ENCODE results near the gene SMTN. TPM values are rescaled to one million over a fixed set of nuclear protein-coding genes. Genes with fewer than 3 reads are reported as not detected.

SMTN gene
- total RNA-seq, 1 donor from 2014 or later: 736 TPM

DNA sequence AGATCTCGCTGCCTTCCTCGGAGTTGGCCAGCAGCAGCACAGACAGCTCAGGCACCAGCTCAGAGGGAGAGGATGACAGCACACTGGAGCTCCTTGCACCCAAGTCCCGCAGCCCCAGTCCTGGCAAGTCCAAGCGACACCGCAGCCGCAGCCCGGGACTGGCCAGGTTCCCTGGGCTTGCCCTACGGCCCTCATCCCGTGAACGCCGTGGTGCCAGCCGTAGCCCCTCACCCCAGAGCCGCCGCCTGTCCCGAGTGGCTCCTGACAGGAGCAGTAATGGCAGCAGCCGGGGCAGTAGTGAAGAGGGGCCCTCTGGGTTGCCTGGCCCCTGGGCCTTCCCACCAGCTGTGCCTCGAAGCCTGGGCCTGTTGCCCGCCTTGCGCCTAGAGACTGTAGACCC is 52.8 kb downstream of the SMTN start:
- Mint-ChIP-seq H3K9me3 (ENCODE audit: unreplicated experiment) (no peaks in the 10 kb centered on the region), H3K4me3 (ENCODE audit: unreplicated experiment) (no peak overlapping the region), H3K27ac (ENCODE audit: unreplicated experiment) (no peak overlapping the region), H3K27me3 (ENCODE audit: unreplicated experiment) (peaks cover 1% of the 10 kb centered on the region), H3K36me3 (ENCODE audit: low read depth, unreplicated experiment) (peaks cover 4% of the 10 kb centered on the region), H3K4me1 (ENCODE audit: unreplicated experiment) (no peaks in the 10 kb centered on the region)
- DNase-seq (ENCODE audit: low spot score): no peak
- TF ChIP-seq, protein P1, sequence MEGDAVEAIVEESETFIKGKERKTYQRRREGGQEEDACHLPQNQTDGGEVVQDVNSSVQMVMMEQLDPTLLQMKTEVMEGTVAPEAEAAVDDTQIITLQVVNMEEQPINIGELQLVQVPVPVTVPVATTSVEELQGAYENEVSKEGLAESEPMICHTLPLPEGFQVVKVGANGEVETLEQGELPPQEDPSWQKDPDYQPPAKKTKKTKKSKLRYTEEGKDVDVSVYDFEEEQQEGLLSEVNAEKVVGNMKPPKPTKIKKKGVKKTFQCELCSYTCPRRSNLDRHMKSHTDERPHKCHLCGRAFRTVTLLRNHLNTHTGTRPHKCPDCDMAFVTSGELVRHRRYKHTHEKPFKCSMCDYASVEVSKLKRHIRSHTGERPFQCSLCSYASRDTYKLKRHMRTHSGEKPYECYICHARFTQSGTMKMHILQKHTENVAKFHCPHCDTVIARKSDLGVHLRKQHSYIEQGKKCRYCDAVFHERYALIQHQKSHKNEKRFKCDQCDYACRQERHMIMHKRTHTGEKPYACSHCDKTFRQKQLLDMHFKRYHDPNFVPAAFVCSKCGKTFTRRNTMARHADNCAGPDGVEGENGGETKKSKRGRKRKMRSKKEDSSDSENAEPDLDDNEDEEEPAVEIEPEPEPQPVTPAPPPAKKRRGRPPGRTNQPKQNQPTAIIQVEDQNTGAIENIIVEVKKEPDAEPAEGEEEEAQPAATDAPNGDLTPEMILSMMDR (IDR thresholded peaks at IDR 0.05; ENCODE audit: unreplicated experiment): no peak

DNA sequence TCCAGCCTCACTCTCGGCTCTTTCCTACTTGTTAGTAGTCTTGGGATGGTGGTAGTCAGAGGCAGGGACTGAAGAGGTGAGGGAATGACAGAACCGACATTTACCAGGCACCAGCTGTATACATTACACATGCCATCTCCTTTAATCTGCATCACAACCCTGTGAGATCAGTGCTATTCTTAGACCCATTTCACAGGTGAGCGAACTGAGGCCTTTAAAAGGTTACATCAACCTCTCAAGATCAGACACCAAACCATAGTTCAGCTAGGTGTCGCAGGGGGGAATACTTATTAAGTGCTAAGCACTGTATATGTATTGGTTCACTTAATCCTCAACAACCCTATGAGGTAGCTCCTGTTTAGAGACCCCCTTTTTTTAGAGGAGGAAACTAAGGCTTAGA is 53.6 kb downstream of the SMTN start:
- H3K4me3 Mint-ChIP-seq (ENCODE audit: unreplicated experiment): no peak overlapping the region
- H3K27me3 Mint-ChIP-seq (ENCODE audit: unreplicated experiment): peaks cover 1% of the 10 kb centered on the region

DNA sequence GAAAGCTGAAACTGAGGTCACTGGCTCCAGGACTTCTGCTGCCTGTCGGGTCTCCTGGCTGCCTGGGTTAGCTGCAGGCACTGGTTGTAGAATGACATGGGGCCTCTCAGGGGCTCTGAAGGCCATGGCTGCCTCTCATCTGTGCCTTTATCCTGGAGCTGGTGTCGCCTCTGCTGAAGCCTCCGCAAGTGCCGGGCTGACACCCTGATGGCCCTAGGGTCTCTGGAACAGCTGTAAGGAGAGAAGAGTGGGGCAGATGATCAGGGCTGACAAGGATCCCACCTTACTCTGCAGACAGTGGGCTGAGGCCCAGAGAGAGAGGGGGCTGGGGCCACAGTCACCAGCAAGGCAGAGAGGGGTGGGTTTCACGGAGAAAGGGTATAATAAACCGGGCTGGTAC is 54.6 kb downstream of the SMTN start:
- DNase-seq (ENCODE audit: low spot score): no peak
- Mint-ChIP-seq H3K4me3 (ENCODE audit: unreplicated experiment) (no peak overlapping the region), H3K27me3 (ENCODE audit: unreplicated experiment) (peaks cover 1% of the 10 kb centered on the region), H3K9me3 (ENCODE audit: unreplicated experiment) (no peaks in the 10 kb centered on the region), H3K4me1 (ENCODE audit: unreplicated experiment) (peaks cover 5% of the 10 kb centered on the region), H3K36me3 (ENCODE audit: low read depth, unreplicated experiment) (peaks cover 4% of the 10 kb centered on the region), H3K27ac (ENCODE audit: unreplicated experiment) (no peak overlapping the region)
- TF ChIP-seq, protein P1 (IDR thresholded peaks at IDR 0.05; ENCODE audit: unreplicated experiment): no peak

More for the DNA sequence above, 53.6 kb downstream of the SMTN start:
- no peaks in the 10 kb centered on the region for H3K9me3 Mint-ChIP-seq (ENCODE audit: unreplicated experiment)
- DNase-seq (ENCODE audit: low spot score): no peak
- peaks cover 4% of the 10 kb centered on the region for H3K36me3 Mint-ChIP-seq (ENCODE audit: low read depth, unreplicated experiment)
- TF ChIP-seq, protein P1 (IDR thresholded peaks at IDR 0.05; ENCODE audit: unreplicated experiment): no peak
- no peak overlapping the region for H3K27ac Mint-ChIP-seq (ENCODE audit: unreplicated experiment)
- H3K4me1 Mint-ChIP-seq (ENCODE audit: unreplicated experiment): peaks cover 2% of the 10 kb centered on the region

DNA sequence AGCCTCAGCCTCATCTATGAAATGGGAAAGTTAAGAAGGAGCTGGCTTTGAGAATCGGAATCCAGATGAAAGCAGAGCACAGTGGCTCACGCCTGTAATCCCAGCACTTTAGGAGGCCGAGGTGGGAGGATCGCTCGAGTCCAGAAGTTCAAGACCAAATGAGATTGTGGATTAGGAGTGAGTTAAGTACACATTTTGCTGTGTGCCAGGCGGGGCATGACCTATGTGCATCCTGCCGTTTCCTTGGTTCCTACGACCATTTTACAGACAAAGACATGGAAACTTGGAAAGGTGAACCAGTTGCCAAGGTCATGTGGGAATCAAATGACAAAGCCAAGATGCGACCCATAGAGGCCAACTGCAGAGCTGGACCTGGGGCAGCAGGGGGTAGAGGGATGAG is 55.0 kb downstream of the SMTN start:
- Mint-ChIP-seq H3K27me3 (ENCODE audit: unreplicated experiment) (peaks cover 1% of the 10 kb centered on the region), H3K36me3 (ENCODE audit: low read depth, unreplicated experiment) (peaks cover 4% of the 10 kb centered on the region)

DNA sequence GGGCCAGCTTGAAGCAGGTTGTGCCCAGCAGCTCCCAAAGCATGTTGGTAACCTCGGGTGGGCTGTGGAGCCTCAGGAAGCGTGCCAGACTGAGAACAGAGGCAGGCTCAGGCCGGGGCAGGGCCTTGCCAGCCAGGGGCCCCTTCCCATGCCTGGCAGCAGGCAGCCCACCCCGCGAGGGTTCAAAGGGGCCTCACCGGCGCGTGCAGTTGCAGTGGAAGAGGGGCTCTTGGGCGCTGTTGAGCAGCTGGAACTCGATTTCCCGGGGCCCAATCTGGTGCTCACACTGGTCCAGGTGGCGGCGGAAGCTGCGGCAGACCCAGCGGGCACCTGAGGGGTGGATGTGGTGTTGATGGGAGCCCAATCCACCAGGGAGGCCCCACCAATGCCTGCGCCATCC is 55.6 kb downstream of the SMTN start:
- TF ChIP-seq, protein P1 (IDR thresholded peaks at IDR 0.05; ENCODE audit: unreplicated experiment): no peak
- Mint-ChIP-seq H3K4me1 (ENCODE audit: unreplicated experiment) (peaks cover 5% of the 10 kb centered on the region), H3K9me3 (ENCODE audit: unreplicated experiment) (no peaks in the 10 kb centered on the region), H3K27me3 (ENCODE audit: unreplicated experiment) (peaks cover 4% of the 10 kb centered on the region), H3K4me3 (ENCODE audit: unreplicated experiment) (no peak overlapping the region), H3K27ac (ENCODE audit: unreplicated experiment) (no peak overlapping the region), H3K36me3 (ENCODE audit: low read depth, unreplicated experiment) (peaks cover 4% of the 10 kb centered on the region)
- no peak for DNase-seq (ENCODE audit: low spot score)

More for the DNA sequence above, 55.0 kb downstream of the SMTN start:
- no peaks in the 10 kb centered on the region for H3K9me3 Mint-ChIP-seq (ENCODE audit: unreplicated experiment)
- H3K4me3 Mint-ChIP-seq (ENCODE audit: unreplicated experiment): no peak overlapping the region
- no peak overlapping the region for H3K27ac Mint-ChIP-seq (ENCODE audit: unreplicated experiment)
- TF ChIP-seq, protein P1 (IDR thresholded peaks at IDR 0.05; ENCODE audit: unreplicated experiment): no peak
- DNase-seq (ENCODE audit: low spot score): no peak
- peaks cover 5% of the 10 kb centered on the region for H3K4me1 Mint-ChIP-seq (ENCODE audit: unreplicated experiment)
